ENCODE measurements around the gene ATP8B4.

Gene ATP8B4

DNA sequence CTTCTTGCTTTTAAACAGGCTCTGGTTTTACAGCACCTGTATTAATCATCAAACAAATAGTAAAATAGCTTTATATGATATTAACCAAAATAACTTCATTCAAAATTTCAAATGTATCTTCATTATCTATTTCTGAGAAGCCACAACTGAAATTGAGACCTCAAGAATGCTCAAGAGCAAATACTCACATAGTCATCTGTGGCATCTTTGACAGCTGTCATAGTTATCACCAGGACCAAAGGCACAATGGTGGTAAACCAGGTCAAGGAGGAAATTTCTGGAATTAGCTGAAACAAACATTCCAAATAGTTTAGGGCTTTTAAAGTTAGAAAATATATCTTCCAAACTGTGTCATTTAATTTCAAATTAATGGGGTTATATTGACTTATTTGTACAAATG lies 74.6 kb downstream of the ATP8B4 start:
- TF ChIP-seq, protein P1, sequence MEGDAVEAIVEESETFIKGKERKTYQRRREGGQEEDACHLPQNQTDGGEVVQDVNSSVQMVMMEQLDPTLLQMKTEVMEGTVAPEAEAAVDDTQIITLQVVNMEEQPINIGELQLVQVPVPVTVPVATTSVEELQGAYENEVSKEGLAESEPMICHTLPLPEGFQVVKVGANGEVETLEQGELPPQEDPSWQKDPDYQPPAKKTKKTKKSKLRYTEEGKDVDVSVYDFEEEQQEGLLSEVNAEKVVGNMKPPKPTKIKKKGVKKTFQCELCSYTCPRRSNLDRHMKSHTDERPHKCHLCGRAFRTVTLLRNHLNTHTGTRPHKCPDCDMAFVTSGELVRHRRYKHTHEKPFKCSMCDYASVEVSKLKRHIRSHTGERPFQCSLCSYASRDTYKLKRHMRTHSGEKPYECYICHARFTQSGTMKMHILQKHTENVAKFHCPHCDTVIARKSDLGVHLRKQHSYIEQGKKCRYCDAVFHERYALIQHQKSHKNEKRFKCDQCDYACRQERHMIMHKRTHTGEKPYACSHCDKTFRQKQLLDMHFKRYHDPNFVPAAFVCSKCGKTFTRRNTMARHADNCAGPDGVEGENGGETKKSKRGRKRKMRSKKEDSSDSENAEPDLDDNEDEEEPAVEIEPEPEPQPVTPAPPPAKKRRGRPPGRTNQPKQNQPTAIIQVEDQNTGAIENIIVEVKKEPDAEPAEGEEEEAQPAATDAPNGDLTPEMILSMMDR (IDR thresholded peaks at IDR 0.05; ENCODE audit: low read depth, low read length), result no peak
- no peak for DNase-seq (ENCODE audit: extremely low read depth, low read depth)

DNA sequence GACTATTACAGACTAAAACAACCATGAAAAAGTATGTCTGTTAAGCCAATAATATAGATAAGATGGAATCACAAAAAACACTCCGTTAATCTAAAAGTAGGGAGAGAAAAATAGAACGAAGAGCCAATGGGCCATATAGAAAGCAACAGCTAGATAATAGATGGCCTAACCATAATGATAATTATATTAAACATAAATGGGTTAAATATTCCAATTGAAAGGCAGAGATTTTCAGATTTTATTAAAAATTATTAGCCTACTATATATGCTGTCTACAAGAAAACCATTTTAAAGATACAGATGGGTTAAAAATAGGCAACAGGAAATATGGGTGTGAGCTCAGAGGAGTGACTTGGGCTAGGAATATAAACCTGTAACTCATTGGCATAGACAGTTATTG lies 76.3 kb downstream of the ATP8B4 start:
- TF ChIP-seq, protein P1 (IDR thresholded peaks at IDR 0.05; ENCODE audit: low read depth, low read length), result no peak
- DNase-seq (ENCODE audit: extremely low read depth, low read depth), result no peak

DNA sequence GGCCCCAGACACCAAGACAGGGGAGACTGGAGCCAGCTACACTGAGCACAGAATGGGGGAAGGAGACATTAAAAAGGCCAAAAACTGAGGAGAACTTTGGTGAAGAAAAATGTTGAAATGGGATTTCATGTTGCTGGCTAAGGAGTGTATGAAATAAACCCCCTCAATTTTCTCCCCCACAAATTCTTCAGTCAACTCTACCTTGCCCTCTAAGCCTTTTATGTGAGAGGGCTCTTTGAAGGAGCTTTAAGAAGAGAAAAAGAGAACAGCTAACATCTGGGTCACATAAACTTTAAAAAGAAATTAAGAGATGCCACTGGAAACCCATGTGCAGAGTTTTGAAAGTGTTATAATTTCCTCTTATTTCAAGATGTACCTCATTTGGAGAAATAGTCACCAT lies 88.6 kb downstream of the ATP8B4 start:
- TF ChIP-seq, protein P1 (IDR thresholded peaks at IDR 0.05; ENCODE audit: low read depth, low read length), result no peak
- no peak for DNase-seq (ENCODE audit: extremely low read depth, low read depth)

DNA sequence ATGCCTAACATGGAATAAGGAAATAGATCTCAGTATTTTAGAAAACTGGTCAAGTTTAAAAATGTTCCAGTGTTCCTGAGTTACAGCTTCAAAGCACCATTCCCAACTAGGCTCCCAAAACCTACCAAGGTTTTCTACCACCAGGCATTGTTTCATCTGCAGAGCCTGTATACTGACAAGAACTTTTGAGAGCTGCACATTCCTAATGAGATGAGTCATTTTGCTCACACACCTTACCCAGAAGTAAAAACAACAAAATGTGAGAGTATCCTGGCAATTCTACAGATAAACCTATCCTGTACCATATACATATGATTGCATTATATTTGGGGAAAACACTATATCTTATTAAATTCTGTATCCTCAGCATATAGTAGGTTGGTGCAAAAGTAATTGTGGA lies 90.7 kb downstream of the ATP8B4 start:
- TF ChIP-seq, protein P1 (IDR thresholded peaks at IDR 0.05; ENCODE audit: low read depth, low read length), result no peak
- no peak for DNase-seq (ENCODE audit: extremely low read depth, low read depth)

DNA sequence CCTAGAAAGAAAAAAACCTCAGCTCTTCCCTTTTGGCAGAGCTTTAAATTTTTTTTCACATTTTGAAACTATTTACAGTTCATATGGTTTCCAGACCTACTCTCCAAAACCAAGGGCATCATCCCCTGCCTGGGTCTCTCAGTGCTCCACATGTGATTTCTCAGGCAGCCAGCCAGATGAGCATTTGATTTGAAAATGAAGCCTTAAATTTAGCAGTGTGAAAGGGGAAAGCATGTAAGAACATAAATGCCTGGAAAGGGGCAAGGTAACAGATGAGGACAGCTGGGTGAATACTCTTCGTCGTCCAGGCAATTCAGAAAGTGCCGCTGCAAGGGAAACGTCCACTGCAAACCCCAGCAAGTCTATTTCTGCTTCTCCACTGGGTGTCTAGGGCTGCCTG lies 94.8 kb downstream of the ATP8B4 start:
- TF ChIP-seq, protein P1 (IDR thresholded peaks at IDR 0.05; ENCODE audit: low read depth, low read length), result no peak
- DNase-seq (ENCODE audit: extremely low read depth, low read depth), result peak; percentile 22

DNA sequence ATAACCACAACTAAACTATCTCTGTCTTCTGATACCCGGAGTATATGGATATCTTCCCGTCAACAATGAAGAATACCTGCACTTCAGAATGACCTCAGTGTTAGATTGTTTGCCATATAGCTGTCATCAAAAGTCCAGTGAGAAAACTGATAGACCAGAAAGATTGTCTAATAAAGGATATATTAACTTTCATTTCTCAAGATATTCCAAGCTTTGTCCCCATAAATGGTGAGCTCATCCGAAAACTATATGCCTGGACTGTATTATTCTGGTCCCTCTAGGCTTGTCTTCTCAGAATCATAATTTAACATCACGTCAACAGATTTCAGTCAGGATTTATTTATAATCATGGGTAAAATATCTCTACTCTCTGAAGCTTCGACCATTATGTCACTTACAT lies 100.5 kb downstream of the ATP8B4 start:
- TF ChIP-seq, protein P1 (IDR thresholded peaks at IDR 0.05; ENCODE audit: low read depth, low read length), result no peak

DNA sequence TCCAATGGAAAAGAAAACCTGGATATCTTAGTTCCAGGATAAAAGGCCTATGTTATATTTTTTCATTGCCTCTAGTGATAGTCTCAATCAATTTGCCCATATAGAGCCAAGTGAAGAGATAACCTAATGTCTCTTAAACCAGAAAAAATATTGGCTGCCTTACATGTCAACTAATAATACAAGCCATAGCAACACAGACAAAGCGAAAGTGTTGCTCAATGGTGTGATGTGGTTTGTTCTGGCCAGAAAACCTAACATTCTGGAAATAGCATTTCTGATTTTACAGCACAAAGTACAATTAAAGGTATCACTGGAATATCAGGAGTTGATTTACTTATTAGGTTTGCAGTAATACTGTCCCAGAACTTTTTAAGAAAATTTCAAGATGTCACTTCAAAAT lies 101.5 kb downstream of the ATP8B4 start:
- TF ChIP-seq, protein P1 (IDR thresholded peaks at IDR 0.05; ENCODE audit: low read depth, low read length), result no peak

More for the DNA sequence above, 100.5 kb downstream of the ATP8B4 start:
- no peak for DNase-seq (ENCODE audit: extremely low read depth, low read depth)

More for the DNA sequence above, 101.5 kb downstream of the ATP8B4 start:
- no peak for DNase-seq (ENCODE audit: extremely low read depth, low read depth)
